SK-N-SH (cell line): ENCODE measurements around the gene CELSR1.

Experiments used
- CTCF ChIP-seq: fragments of 200-600 bp; sonication (generic); IDR thresholded peaks from 2 replicates; pipeline ENCODE4 v1.6.1; 2017; ENCODE audit warnings: antibody characterized with exemption, mild to moderate bottlenecking, moderate library complexity
- EP300 ChIP-seq, 2 experiments: IDR thresholded peaks; 2 replicates each; pipeline versions ENCODE4 v1.4.0 to v1.6.1; 2012; ENCODE audit warnings: borderline replicate concordance in 1 of 2, low read depth in 1 of 2, low read length in 1 of 2
- FOXJ3 ChIP-seq: sonication (generic); formaldehyde crosslinking; IDR thresholded peaks from 2 replicates; pipeline ENCODE4 v1.5.1; 2020; ENCODE audit warnings: mild to moderate bottlenecking, missing genetic modification reagents
- GATA2 ChIP-seq: sonication (generic); formaldehyde crosslinking; IDR thresholded peaks from 2 replicates; pipeline ENCODE4 v1.5.0; 2020; ENCODE audit warnings: mild to moderate bottlenecking, missing genetic modification reagents
- POLR2AphosphoS5 ChIP-seq: IDR thresholded peaks from 2 replicates; pipeline ENCODE4 v1.6.1; 2012; ENCODE audit warnings: low read depth, low read length
- RAD21 ChIP-seq: IDR thresholded peaks from 2 replicates; pipeline ENCODE4 v1.6.1; 2012; ENCODE audit warnings: mild to moderate bottlenecking, low read length
- SMC3 ChIP-seq: IDR thresholded peaks from 2 replicates; pipeline ENCODE4 v1.6.1; 2012; ENCODE audit warnings: low read depth, low read length, improper control_type of control experiment
- TAF1 ChIP-seq: IDR thresholded peaks from 2 replicates; pipeline ENCODE4 v1.6.1; 2012; ENCODE audit warnings: low read depth, mild to moderate bottlenecking, low read length, moderate library complexity, borderline replicate concordance
- TCF12 ChIP-seq: IDR thresholded peaks from 2 replicates; pipeline ENCODE4 v1.4.0; 2012
- TEAD4 ChIP-seq: IDR thresholded peaks from 2 replicates; pipeline ENCODE4 v1.4.0; 2012; ENCODE audit warnings: mild to moderate bottlenecking, borderline replicate concordance; ENCODE audit not compliant: insufficient read depth
- USF1 ChIP-seq: IDR thresholded peaks from 2 replicates; pipeline ENCODE4 v1.4.0; 2012; ENCODE audit warnings: low read depth, borderline replicate concordance
- TF ChIP-seq, protein P1 (sequence below): IDR thresholded peaks from 2 replicates; pipeline ENCODE4 v1.6.1; 2012; ENCODE audit warnings: mild to moderate bottlenecking, low read depth, low read length, moderate library complexity

DNA sequence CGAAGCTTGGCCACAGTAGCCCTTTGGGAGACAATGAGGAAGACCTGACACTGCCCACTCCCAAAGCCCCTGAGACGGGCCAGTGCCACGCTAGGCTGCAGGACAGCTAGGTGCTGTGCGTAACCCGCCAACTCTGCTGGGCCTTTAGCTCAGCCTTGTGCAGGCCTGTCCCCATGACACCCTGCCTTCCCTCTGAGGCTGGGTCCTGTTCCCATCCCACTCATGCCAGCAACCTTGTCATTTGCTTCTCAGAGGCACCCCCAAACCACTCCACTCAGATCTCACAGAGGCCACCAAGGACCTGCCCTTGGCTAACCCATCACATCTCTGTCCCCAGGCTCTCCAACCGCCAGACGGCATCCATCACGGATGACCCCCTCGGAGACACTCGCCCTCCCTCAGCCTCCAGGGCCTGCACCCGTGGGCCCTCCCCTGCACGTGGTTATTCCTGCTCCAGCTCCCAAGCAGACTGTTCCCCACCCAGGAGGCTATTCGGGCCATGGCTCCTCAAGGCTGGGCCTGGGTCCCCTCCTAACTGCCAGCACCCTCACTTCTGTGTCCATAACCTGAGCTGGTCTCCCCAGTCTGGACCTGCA, 11.1 kb downstream of the CELSR1 start:
- TF ChIP-seq EP300 (IDR thresholded peaks at IDR 0.05; ENCODE audit: borderline replicate concordance in 1 of 2, low read depth in 1 of 2, low read length in 1 of 2) (no peak), USF1 (no peak), TEAD4 (no peak), CTCF (no peak), FOXJ3 (CRISPR knock-in tag) (no peak), TCF12 (no peak), SMC3 (no peak), POLR2AphosphoS5 (no peak), RAD21 (no peak), GATA2 (CRISPR knock-in tag) (no peak), TAF1 (no peak)
- TF ChIP-seq, protein P1, sequence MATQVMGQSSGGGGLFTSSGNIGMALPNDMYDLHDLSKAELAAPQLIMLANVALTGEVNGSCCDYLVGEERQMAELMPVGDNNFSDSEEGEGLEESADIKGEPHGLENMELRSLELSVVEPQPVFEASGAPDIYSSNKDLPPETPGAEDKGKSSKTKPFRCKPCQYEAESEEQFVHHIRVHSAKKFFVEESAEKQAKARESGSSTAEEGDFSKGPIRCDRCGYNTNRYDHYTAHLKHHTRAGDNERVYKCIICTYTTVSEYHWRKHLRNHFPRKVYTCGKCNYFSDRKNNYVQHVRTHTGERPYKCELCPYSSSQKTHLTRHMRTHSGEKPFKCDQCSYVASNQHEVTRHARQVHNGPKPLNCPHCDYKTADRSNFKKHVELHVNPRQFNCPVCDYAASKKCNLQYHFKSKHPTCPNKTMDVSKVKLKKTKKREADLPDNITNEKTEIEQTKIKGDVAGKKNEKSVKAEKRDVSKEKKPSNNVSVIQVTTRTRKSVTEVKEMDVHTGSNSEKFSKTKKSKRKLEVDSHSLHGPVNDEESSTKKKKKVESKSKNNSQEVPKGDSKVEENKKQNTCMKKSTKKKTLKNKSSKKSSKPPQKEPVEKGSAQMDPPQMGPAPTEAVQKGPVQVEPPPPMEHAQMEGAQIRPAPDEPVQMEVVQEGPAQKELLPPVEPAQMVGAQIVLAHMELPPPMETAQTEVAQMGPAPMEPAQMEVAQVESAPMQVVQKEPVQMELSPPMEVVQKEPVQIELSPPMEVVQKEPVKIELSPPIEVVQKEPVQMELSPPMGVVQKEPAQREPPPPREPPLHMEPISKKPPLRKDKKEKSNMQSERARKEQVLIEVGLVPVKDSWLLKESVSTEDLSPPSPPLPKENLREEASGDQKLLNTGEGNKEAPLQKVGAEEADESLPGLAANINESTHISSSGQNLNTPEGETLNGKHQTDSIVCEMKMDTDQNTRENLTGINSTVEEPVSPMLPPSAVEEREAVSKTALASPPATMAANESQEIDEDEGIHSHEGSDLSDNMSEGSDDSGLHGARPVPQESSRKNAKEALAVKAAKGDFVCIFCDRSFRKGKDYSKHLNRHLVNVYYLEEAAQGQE = no peak
